ENCODE measurements around the gene PLD4.

PLD4 gene

DNA sequence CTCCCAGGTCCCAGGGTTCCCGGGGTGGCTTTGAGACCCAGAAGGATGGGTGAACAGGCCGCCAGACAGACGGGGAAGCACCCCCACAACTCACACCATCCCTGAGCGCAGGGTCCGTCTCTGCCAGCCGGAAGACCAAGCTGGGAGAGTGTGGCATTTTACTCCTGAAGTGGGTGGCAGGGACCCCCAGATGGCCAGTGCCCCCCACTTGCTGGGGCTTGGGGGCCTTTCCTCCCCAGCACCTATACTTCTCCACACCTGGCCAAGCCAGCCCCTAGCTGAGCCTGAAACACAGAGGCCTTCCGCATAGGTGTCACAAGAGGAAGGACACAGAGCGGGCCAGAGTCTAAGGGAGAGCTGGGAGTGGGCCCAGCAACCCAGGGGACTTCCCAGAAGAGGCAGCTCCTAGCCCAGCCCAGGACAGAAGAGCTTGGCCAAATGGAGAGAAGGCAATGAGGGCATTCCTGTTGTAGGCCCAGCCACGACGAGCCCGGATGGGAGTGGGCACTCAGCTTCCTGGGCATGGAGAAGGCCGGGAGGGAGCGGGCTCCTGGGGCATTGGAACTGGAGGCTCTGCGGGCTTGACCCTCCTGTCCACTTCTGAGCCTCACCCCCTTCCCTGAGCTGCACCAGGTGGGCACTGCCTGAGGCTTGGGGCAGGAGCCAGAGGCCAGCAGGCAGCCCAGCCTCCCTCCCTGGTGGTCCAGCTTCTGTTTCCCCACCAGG is 50.1 kb downstream of the PLD4 start:
- no peak for DNase-seq (ENCODE audit: insufficient read length)
- TF ChIP-seq TAF1 (IDR thresholded peaks at IDR 0.05; ENCODE audit: borderline replicate concordance, low read depth, low read length) (no peak), POLR2A (IDR thresholded peaks at IDR 0.05; ENCODE audit: low read depth, low read length) (no peak), POLR2AphosphoS5 (IDR thresholded peaks at IDR 0.05; ENCODE audit: low read depth, low read length) (no peak)
- no peak for FAIRE-seq

DNA sequence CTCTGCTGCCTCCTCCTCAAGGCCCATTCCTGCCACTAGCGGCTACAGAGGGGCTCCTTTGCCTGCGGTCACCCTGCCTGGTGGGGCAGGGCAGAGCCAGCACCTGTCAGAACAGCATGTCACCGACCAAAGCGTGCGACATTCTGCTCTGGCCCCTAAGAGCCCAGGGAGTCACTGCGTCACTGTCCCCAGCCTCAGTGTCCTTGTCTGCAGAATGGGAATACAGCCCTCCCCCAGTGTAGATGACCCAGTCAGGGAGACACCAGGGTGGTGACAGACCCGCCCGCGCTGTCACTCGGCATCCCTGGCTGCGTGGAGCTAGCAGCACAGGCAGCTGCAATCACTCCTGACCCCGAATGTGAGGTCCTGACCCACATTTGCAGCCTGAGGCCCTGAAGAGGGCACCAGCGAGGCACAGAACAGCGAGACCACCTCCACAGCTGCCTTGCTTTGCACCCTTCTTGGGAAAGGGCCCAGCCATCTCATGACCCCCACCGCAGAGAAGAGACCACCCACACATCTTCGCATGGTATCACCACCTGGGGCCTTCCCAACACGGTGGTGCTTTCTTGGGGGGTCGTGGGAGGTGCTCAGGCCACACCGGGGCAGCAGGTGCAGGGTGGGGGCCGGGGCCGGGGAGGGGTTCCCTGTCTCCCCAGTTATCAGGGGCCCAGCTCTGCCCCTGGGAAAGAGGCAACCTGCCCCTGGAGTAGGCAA is 51.0 kb downstream of the PLD4 start:
- no peak for DNase-seq (ENCODE audit: insufficient read length)
- no peak for TF ChIP-seq POLR2AphosphoS5 (IDR thresholded peaks at IDR 0.05; ENCODE audit: low read depth, low read length)
- TF ChIP-seq POLR2A (IDR thresholded peaks at IDR 0.05; ENCODE audit: low read depth, low read length): no peak
- no peak for TF ChIP-seq TAF1 (IDR thresholded peaks at IDR 0.05; ENCODE audit: borderline replicate concordance, low read depth, low read length)
- FAIRE-seq: peak; percentile 54

DNA sequence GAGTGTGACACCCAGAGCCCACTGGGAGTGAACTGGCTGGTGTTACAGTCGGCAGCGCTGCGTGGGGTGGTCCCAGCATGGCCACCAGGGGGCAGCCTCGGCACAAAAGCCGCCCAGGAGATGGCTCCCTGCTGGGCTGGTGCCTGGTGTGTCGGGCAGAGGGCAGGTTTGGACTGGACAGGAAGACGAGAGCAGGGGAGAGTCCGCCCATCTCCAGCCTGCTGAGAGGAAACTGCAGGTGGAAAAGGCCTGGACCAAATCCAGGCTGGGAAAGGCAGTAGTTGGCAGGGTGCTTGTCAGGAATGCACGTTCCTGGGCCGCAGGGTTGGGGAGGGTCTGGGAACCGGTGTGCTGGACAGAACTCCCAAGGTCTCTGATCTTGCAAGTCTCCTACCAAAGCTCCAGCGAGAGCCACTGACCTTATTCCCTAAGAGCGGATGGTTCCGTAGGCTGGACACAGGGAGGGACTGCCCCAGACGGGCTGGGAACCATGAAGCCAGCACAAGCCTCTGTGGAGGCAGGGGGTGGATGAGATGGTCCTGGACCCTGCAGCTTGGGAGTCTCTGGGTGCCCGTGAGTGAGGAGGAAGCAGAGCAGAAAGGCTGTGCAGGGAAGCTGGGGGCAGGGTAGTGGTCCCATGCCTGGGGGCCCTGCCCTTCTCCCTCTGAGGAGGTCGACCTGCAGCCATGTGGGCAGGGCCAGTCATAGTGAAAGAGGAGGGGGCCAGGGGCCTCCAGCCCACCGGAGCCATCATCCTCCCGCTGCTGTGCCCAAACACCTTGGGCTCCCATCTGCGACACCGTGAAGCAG is 51.7 kb downstream of the PLD4 start:
- DNase-seq (ENCODE audit: insufficient read length): peak; percentile 86
- peak; percentile 95 for FAIRE-seq
- no peak for TF ChIP-seq POLR2A (IDR thresholded peaks at IDR 0.05; ENCODE audit: low read depth, low read length)
- TF ChIP-seq POLR2AphosphoS5 (IDR thresholded peaks at IDR 0.05; ENCODE audit: low read depth, low read length): no peak
- TF ChIP-seq TAF1 (IDR thresholded peaks at IDR 0.05; ENCODE audit: borderline replicate concordance, low read depth, low read length): no peak

DNA sequence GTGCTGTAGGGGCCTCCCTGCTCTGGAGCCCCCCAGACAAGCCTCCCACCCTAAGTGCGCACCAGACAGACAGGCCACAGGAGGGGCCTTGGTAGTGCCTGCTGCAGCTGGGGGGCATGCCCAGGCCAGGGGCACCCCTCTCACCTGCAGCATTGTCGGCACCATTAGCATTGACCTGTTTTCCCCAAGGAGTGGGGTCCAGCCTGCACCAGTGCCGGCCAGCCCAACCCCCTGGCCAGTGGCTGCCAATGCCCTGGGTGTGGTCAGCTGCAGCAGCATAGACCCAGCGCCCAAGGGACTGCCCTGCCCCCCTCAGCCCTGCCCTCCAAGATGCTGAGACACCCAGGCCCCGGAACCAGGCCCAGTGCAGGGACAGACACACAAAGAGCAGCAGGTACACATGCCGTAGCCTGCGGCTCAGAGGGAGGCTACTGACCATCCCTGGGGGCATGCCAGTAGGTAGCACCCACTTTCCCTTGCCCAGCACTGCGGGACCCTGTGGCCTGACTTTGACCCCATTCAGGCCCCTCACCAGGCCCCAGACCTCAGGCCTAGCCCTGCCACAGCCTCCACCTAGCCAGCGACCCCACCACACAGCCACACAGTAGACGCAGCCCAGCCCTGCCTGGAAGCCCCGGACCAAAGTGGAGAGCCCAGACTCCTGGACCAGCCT is 52.5 kb downstream of the PLD4 start:
- DNase-seq (ENCODE audit: insufficient read length) (no peak), FAIRE-seq (no peak)
- TF ChIP-seq POLR2A (IDR thresholded peaks at IDR 0.05; ENCODE audit: low read depth, low read length) (no peak), POLR2AphosphoS5 (IDR thresholded peaks at IDR 0.05; ENCODE audit: low read depth, low read length) (no peak), TAF1 (IDR thresholded peaks at IDR 0.05; ENCODE audit: borderline replicate concordance, low read depth, low read length) (no peak)

DNA sequence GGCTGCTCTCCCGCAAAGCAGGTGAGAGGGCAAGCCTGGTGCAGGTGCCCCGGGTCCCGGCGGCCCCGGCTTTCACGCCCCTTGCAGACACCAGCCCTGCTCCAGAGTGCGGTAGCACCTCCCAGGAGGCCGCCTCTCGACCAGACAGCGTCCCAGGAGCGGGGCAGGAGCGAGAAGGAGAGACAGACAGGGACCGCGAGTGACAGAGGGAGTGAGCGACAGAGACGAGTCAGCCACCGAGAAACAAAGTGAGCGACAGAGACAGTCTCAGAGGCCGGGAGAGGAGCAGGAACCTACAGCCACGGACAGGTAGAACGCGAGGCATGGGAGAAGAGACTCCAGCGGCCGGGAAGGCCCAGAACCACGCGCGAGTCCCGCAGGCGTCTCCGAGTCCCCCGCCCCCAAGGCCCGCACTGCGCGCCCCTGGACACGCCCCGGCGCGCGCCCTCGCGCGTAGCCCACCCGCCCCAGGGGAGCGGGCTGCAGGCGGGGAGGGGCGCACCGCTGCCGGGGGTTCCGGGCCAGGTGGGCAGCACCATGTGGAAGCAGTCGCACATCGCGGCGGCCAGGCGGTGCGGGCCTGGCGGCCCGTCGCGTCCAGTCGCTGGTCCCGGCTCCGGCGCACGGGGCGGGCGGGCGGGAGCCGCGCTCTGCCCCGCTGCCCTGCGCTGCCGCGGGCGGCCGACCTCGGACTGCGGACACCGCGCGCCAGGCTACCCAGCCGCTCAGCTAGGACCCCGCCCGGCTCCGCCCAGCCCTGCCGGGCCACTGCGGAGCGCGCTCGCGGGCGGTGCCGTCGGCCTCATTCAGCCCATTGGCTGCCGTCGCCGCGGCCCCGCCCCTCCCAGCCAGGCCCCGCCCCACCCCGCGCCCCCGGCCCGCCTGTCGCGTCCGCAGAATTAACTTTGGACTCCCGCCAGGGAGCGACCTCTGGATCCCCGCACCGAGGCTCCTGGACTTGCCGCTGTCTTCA is 53.3 kb downstream of the PLD4 start, which contains the start of gene AHNAK2:
Gene AHNAK2, minus strand, starts transcription at position 694 of the 973 bp plus-strand sequence. Its CDS starts 137 bp downstream, at position 557.
- DNase-seq (ENCODE audit: insufficient read length): no peak
- FAIRE-seq: no peak
- no peak for TF ChIP-seq POLR2A (IDR thresholded peaks at IDR 0.05; ENCODE audit: low read depth, low read length)
- TF ChIP-seq TAF1 (IDR thresholded peaks at IDR 0.05; ENCODE audit: borderline replicate concordance, low read depth, low read length): no peak
- TF ChIP-seq POLR2AphosphoS5 (IDR thresholded peaks at IDR 0.05; ENCODE audit: low read depth, low read length): no peak

DNA sequence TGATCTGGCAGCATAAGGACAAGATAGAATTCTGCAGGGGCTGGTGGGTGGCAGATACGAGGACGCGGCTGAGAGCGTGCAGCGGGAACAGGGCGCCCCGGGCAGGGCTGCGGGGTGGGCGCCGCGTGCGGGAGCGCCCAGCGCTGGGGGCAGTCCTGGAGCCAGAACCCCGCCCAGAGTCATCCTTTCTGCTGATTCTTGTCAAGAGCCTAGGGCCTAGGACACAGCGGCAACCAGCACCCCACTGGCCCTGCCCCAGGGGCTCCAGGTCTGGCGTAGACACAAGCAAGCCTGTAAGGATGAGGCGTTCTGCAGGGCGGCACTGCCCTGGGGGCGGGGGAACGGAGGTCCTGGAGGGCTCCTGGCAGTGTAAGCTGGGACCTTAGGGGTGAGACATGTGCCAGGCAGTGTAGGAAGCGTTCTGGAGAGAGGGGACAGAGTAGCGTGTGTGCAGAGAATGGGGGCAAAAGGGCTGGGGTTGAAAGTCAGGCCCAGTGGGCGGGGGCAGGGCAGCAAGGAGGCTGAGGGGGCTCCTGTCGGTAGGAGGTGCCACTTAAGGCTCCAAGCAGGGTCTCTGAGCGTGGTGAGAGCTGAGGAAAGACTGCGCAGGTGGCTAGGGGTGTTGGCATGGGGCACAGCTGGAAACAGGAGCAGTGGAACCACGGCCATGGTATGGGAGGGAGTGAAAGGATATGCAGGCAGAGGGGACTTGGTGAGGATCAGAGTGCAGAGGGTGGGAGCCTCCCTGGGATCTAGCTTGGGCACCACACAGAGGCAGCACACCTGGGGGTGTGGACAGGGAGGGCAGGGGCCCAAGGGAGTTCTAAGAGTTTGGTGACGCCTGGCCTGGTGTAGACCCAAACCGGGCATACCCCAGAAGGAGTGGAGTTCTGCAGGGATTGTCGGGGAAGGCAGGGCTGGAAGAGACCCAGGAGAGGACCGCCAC is 54.3 kb downstream of the PLD4 start:
- DNase-seq (ENCODE audit: insufficient read length): no peak
- TF ChIP-seq POLR2A (IDR thresholded peaks at IDR 0.05; ENCODE audit: low read depth, low read length): no peak
- TF ChIP-seq TAF1 (IDR thresholded peaks at IDR 0.05; ENCODE audit: borderline replicate concordance, low read depth, low read length): no peak
- no peak for TF ChIP-seq POLR2AphosphoS5 (IDR thresholded peaks at IDR 0.05; ENCODE audit: low read depth, low read length)
- FAIRE-seq: no peak

DNA sequence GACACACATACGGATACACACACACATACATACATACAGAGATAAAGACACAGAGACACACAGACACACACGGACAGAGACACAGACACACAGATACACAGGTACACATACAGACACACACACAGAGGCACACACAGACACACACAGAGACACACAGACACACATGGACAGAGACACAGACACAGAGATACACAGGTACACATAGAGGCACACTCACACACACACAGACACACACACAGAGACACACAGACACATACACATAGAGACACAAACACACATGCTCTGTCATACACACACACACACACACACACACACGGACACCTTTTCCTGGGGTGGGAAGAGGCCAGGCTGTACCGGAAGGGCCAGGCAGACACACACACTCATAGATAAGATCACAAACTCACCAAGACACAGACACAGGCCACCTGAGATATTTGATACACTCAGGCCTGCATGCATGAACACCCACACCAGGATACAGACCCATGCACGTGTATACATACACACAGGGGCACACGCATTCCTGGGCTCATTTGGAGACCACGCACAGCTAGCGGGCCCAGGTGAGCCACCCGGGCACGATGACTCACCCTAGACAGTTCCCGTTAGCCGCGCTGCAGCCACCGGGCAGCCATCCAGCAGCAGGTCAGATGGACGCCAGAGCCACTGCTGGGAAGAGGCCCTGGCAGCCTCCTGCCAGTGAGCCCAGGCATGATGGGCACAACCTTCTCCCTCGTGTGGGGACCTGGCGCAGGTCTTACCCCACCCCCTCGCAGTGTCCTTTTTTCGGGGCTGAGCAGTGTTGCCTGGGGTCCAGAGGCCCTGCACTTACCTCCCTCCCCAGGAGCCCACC is 55.3 kb downstream of the PLD4 start:
- FAIRE-seq (no peak), DNase-seq (ENCODE audit: insufficient read length) (no peak)
- TF ChIP-seq POLR2A (IDR thresholded peaks at IDR 0.05; ENCODE audit: low read depth, low read length) (no peak), TAF1 (IDR thresholded peaks at IDR 0.05; ENCODE audit: borderline replicate concordance, low read depth, low read length) (no peak), POLR2AphosphoS5 (IDR thresholded peaks at IDR 0.05; ENCODE audit: low read depth, low read length) (no peak)

DNA sequence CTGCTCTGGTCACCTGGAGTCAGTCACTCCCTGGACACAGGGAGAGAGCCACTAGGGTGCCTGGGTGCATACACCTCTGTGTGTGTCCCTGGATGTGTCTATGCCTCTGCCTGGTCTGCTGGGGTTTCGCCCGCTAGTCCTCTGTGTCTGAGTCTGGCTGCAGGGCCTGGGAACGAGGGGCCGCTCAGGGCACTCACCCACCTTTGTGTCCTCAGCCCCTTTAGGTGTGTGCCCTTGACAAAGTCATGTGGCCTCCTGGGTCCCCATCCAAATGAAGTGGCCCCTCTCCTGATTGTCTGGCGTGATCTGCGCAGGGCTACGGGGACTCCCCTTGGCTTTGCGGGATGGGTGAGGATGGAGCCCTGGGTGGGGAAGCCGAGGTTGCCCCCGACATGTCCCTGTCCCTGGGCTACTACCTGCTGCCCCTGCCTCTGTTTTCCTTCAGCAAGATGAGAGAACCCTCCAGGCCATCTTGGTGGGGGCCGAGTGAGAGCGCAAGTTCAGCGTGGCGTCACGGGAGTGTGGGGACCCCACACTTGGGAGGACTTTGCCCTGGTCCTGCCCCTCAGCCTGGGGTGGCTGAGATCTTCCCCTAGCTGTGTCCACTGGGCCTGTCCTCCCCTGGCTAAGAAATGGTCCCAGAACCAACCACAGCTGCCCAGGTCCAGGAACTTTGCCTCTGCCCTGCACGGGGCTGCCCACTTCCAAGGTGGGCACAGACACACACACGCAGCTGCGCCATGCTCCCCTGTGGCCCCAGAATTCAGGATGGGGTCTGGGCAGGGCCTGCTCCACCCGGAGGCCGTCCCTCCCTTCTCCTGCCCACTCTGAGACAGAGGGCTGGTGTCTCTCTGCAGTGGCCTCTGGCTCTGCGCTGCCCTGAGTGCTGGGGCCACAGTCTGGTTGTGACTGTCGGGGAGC is 56.2 kb downstream of the PLD4 start:
- FAIRE-seq: no peak
- no peak for TF ChIP-seq POLR2AphosphoS5 (IDR thresholded peaks at IDR 0.05; ENCODE audit: low read depth, low read length)
- TF ChIP-seq POLR2A (IDR thresholded peaks at IDR 0.05; ENCODE audit: low read depth, low read length): no peak
- TF ChIP-seq TAF1 (IDR thresholded peaks at IDR 0.05; ENCODE audit: borderline replicate concordance, low read depth, low read length): no peak
- DNase-seq (ENCODE audit: insufficient read length): no peak

Data from GM12892 (cell line).